Upper lobe of left lung (tissue), 4 donors: ENCODE results near the gene UTP14A.

Experiments
- EP300 ChIP-seq, 4 donors: sonication (generic); formaldehyde crosslinking; IDR thresholded peaks; one replicate each; pipeline ENCODE4 v1.5.1; 2017; ENCODE audit warnings: antibody characterized with exemption in 4 of 4, control low read depth in 2 of 4
- POLR2A ChIP-seq, 4 donors: fragments of 450-650 bp; IDR thresholded peaks; one replicate each; pipeline ENCODE4 v1.5.1; 2016 to 2017; ENCODE audit warnings: antibody characterized with exemption in 4 of 4, mild to moderate bottlenecking in 2 of 4
- POLR2AphosphoS5 ChIP-seq, 2 donors: sonication (generic); formaldehyde crosslinking; IDR thresholded peaks; one replicate each; pipeline ENCODE4 v1.5.1; 2017; ENCODE audit warnings: antibody characterized with exemption in 2 of 2
- TF ChIP-seq, protein P1 (sequence below), 6 experiments: fragments of 450-650 bp in 4 of 6; fragments of 200-600 bp in 2 of 6; sonication (generic) in 2 of 6; IDR thresholded peaks; one replicate each; pipeline ENCODE4 v1.5.1; 2016 to 2019; ENCODE audit warnings: antibody characterized with exemption in 6 of 6

DNA sequence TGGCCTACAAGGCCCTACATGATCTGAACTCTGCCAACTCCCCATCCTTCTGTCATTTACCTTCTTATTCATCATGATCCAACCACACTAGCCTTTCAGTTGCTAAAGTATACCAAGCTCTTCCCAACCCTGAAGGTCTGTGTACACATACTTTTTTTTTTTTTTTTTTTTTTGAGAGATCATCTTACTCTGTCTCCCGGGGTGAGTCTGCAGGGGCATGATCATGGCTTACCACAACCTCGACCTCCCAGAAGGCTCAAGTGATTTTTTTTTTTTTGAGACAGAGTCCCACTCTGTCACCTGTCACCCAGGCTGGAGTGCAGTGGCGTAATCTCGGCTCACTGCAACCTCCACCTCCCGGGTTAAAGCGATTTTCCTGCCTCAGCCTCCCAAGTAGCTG lies 5.9 kb upstream of the UTP14A start:
- TF ChIP-seq, protein P1, sequence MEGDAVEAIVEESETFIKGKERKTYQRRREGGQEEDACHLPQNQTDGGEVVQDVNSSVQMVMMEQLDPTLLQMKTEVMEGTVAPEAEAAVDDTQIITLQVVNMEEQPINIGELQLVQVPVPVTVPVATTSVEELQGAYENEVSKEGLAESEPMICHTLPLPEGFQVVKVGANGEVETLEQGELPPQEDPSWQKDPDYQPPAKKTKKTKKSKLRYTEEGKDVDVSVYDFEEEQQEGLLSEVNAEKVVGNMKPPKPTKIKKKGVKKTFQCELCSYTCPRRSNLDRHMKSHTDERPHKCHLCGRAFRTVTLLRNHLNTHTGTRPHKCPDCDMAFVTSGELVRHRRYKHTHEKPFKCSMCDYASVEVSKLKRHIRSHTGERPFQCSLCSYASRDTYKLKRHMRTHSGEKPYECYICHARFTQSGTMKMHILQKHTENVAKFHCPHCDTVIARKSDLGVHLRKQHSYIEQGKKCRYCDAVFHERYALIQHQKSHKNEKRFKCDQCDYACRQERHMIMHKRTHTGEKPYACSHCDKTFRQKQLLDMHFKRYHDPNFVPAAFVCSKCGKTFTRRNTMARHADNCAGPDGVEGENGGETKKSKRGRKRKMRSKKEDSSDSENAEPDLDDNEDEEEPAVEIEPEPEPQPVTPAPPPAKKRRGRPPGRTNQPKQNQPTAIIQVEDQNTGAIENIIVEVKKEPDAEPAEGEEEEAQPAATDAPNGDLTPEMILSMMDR (IDR thresholded peaks at IDR 0.05), result no peak
- TF ChIP-seq POLR2AphosphoS5 (IDR thresholded peaks at IDR 0.05), result no peak
- TF ChIP-seq EP300 (IDR thresholded peaks at IDR 0.05), result no peak
- TF ChIP-seq POLR2A (IDR thresholded peaks at IDR 0.05), result no peak
